Measurements from ENCODE around the gene TMEM169. TPM values are rescaled to one million over a fixed set of nuclear protein-coding genes. Genes with fewer than 3 reads are reported as not detected.
A peak's percentile ranks its signal among the peaks of the same experiment; 100 is the strongest.

Gene TMEM169
- polyA plus RNA-seq, 2 of the 4 experiments (the other 2 are of a cell fraction), result 0.54 to 0.81 TPM

- TF ChIP-seq CTCF (IDR thresholded peaks at IDR 0.05) (no peak), MAZ (IDR thresholded peaks at IDR 0.05; ENCODE audit: borderline replicate concordance, low read depth, low read length) (no peak), HOXA7 (CRISPR knock-in tag; IDR thresholded peaks at IDR 0.05) (no peak), FOXS1 (CRISPR knock-in tag; IDR thresholded peaks at IDR 0.05) (no peak), POLR2AphosphoS2 (conservative IDR thresholded peaks at IDR 0.05; ENCODE audit: low read length) (no peak)
Measured at GRCh38 chr2:216107760-216108159, 26.0 kb downstream of the TMEM169 start (continued).

GRCh38 chr2:216108310-216108966, 26.7 kb downstream of the TMEM169 start:
- CTCF ChIA-PET, result interaction anchor here (1.1 to 1.6 kb wide), 4 partner anchors 19 to 74 kb away, joined by 3 to 4 read pairs (median 4); no protein-coding TSS in a partner anchor
- Histone ChIP-seq H3K4me3 (peak overlapping the region; percentile 34), H3K27ac (peak overlapping the region; percentile 74 to 93), H3K9me3 (no peaks in the 10 kb centered on the region), H3K4me1 (peaks cover 18% of the 10 kb centered on the region; the same call in 2 of the 3 replicates), H3K4me2 (peak overlapping the region; percentile 77)
- no peak for FAIRE-seq
- TF ChIP-seq CBX2 (IDR thresholded peaks at IDR 0.05; ENCODE audit: borderline replicate concordance, low read depth) (no peak), ZSCAN20 (CRISPR knock-in tag; IDR thresholded peaks at IDR 0.05) (no peak), HMGXB4 (CRISPR knock-in tag; IDR thresholded peaks at IDR 0.05; ENCODE audit: borderline replicate concordance) (no peak), RAD21 (conservative IDR thresholded peaks at IDR 0.05 in 1 of 2, IDR thresholded peaks at IDR 0.05 in 1 of 2) (no peak), EP300 (IDR thresholded peaks at IDR 0.05) (no peak), PBX3 (IDR thresholded peaks at IDR 0.05) (no peak), SREBF2 (IDR thresholded peaks at IDR 0.05) (no peak), NPAS2 (CRISPR knock-in tag; IDR thresholded peaks at IDR 0.05; ENCODE audit: borderline replicate concordance) (no peak), MYC (IDR thresholded peaks at IDR 0.05; ENCODE audit: borderline replicate concordance, low read length) (no peak), POLR2AphosphoS2 (conservative IDR thresholded peaks at IDR 0.05; ENCODE audit: low read length) (no peak), CHD2 (IDR thresholded peaks at IDR 0.05; ENCODE audit: low read length, partially characterized antibody) (no peak), ATOH8 (CRISPR knock-in tag; IDR thresholded peaks at IDR 0.05; ENCODE audit: low read depth) (no peak), HOXB13 (CRISPR knock-in tag; IDR thresholded peaks at IDR 0.05; ENCODE audit: low read depth) (no peak)
- no peak for ATAC-seq
- 67% methylated on average over 6 of the region's 6 CpGs for WGBS (ENCODE audit: missing lambda C conversion rate)
- POLR2A ChIA-PET, result interaction anchor here (1.2 to 1.8 kb wide), 2 partner anchors 27 to 390 kb away, joined by 5 to 10 read pairs; partner anchors contain the start of genes PECR, RPL37A and TMEM169
- no peak for DNase-seq (ENCODE audit: low read depth in 1 of 2, low spot score in 1 of 2)
